HCT116 (cell line): ENCODE results near the gene STAMBP. TPM values are rescaled to one million over a fixed set of nuclear protein-coding genes. Genes with fewer than 3 reads are reported as not detected.

Experiments used
- ATAC-seq: fragments of 200-7000 bp; cut with Tn5 transposase; 2 replicates; pipeline ENCODE4 v1.9.1; 2020; ENCODE audit warnings: mild to moderate bottlenecking, moderate library complexity
- BruUV-seq: library from RNA; stranded (reverse); fragments of 400-500 nt; replicated peaks from 2 replicates; lab custom pipeline; 2021; lab: Mats Ljungman, UMichigan
- CTCF ChIA-PET: fragments of 300-600 bp; sonication (Branson Sonifier 250); formaldehyde crosslinking; loops from one replicate; lab custom pipeline; 2021; ENCODE audit warnings: antibody characterized with exemption; lab: Charles Lee
- POLR2A ChIA-PET: fragments of 300-600, 350-600 bp; sonication (Branson Sonifier 250); formaldehyde crosslinking; loops from one replicate; lab custom pipeline; 2021; ENCODE audit warnings: antibody characterized with exemption; lab: Charles Lee
- RAD21 ChIA-PET, 2 experiments: fragments of 300-600 bp; sonication (Branson Sonifier 250); formaldehyde crosslinking; loops; one replicate each; lab custom pipeline; 2023; ENCODE audit warnings: low total read pairs in 2 of 2; ENCODE audit not compliant: uncharacterized antibody in 2 of 2, unreplicated experiment in 2 of 2, low non-redundant PET in 1 of 2; lab: Charles Lee
- DNase-seq: peaks from one replicate; pipeline ENCODE4 v3.0.0-alpha.2; 2010; ENCODE audit warnings: low read depth, low spot score
- H2AFZ ChIP-seq: fragments of 200-600 bp; shearing (Covaris generic), sonication (generic); 2 replicates; pipeline ENCODE4 v1.6.1; 2017; ENCODE audit warnings: low read depth, mixed run types, mixed read lengths, antibody characterized with exemption, low read length; ENCODE audit not compliant: poor library complexity, severe bottlenecking
- H3K27ac ChIP-seq: 2 replicates; pipeline ENCODE4 v1.5.1; 2012; ENCODE audit warnings: low read depth, low read length
- H3K27me3 ChIP-seq: fragments of 200-600 bp; sonication (generic); 2 replicates; pipeline ENCODE4 v1.6.1; 2016; ENCODE audit warnings: mixed run types, low read length, mixed read lengths; ENCODE audit not compliant: insufficient read depth
- H3K36me3 ChIP-seq, 2 experiments: fragments of 200-500 bp in 1 of 2; fragments of 200-600 bp in 1 of 2; sonication (Bioruptor generic) in 1 of 2; sonication (generic) in 1 of 2; 2 replicates each; pipeline versions ENCODE4 v1.5.1 to v1.6.1; 2014 to 2016; ENCODE audit warnings: low read length in 2 of 2, inconsistent platforms in 1 of 2, mixed read lengths in 1 of 2, mixed run types in 1 of 2; ENCODE audit not compliant: insufficient read depth in 2 of 2, control insufficient read depth in 1 of 2
- H3K4me1 ChIP-seq, 2 experiments: fragments of 200-600 bp in 1 of 2; sonication (generic) in 1 of 2; 2 replicates each; pipeline versions ENCODE4 v1.5.1 to v1.6.1; 2012 to 2017; ENCODE audit warnings: low read length in 2 of 2, inconsistent platforms in 1 of 2, mild to moderate bottlenecking in 1 of 2, mixed read lengths in 1 of 2, mixed run types in 1 of 2, moderate library complexity in 1 of 2; ENCODE audit not compliant: insufficient read depth in 2 of 2, control insufficient read depth in 1 of 2
- H3K4me2 ChIP-seq: fragments of 200-600 bp; sonication (generic); 2 replicates; pipeline ENCODE4 v1.6.1; 2017; ENCODE audit warnings: mixed run types, low read length, mixed read lengths
- H3K4me3 ChIP-seq, 2 experiments: fragments of 200-600 bp in 1 of 2; sonication (generic) in 1 of 2; replicated peaks in 1 of 2; 2 replicates each; pipeline ENCODE4 v1.5.1; 2011 to 2016; ENCODE audit warnings: low read length in 2 of 2, control low read depth in 1 of 2, low read depth in 1 of 2, mild to moderate bottlenecking in 1 of 2, mixed read lengths in 1 of 2, mixed run types in 1 of 2
- H3K79me2 ChIP-seq: fragments of 200-600 bp; sonication (generic); 2 replicates; pipeline ENCODE4 v1.6.1; 2017; ENCODE audit warnings: mild to moderate bottlenecking, mixed run types, low read length, moderate library complexity, mixed read lengths; ENCODE audit not compliant: insufficient read depth
- H3K9ac ChIP-seq: fragments of 200-600 bp; sonication (generic); 2 replicates; pipeline ENCODE4 v1.6.1; 2016; ENCODE audit warnings: low read length, mixed read lengths
- H3K9me2 ChIP-seq: fragments of 200-600 bp; sonication (generic), shearing (Covaris generic); 2 replicates; pipeline ENCODE4 v1.6.1; 2017; ENCODE audit warnings: mixed run types, mild to moderate bottlenecking, moderate library complexity; ENCODE audit not compliant: insufficient read depth
- H3K9me3 ChIP-seq, 2 experiments: fragments of 200-500 bp in 1 of 2; fragments of 200-600 bp in 1 of 2; sonication (Bioruptor generic) in 1 of 2; sonication (generic) in 1 of 2; 2 replicates each; pipeline ENCODE4 v1.6.1; 2014 to 2017; ENCODE audit warnings: low read length in 2 of 2, mixed read lengths in 2 of 2, inconsistent platforms in 1 of 2, low read depth in 1 of 2, mild to moderate bottlenecking in 1 of 2, mixed run types in 1 of 2, moderate library complexity in 1 of 2; ENCODE audit not compliant: control insufficient read depth in 1 of 2, insufficient read depth in 1 of 2
- H4K20me1 ChIP-seq: fragments of 200-600 bp; sonication (generic), shearing (Covaris generic); 2 replicates; pipeline ENCODE4 v1.6.1; 2017; ENCODE audit warnings: mixed run types, mild to moderate bottlenecking, moderate library complexity; ENCODE audit not compliant: insufficient read depth
- ATF3 ChIP-seq: IDR thresholded peaks from 2 replicates; pipeline ENCODE4 v1.6.1; 2012
- CTCF ChIP-seq, 3 experiments: fragments of 200-600 bp in 1 of 3; sonication (generic) in 1 of 3; IDR thresholded peaks in 2 of 3; conservative IDR thresholded peaks in 1 of 3; 2 replicates each; pipeline ENCODE4 v1.5.1; 2012 to 2017; ENCODE audit warnings: low read depth in 2 of 3, low read length in 2 of 3, antibody characterized with exemption in 1 of 3, borderline replicate concordance in 1 of 3, control low read depth in 1 of 3, mild to moderate bottlenecking in 1 of 3, mixed read lengths in 1 of 3, mixed run types in 1 of 3, moderate library complexity in 1 of 3; ENCODE audit not compliant: insufficient read depth in 1 of 3
- EGR1 ChIP-seq: IDR thresholded peaks from 2 replicates; pipeline ENCODE4 v1.6.1; 2012; ENCODE audit warnings: low read depth
- ELF1 ChIP-seq: IDR thresholded peaks from 2 replicates; pipeline ENCODE4 v1.6.1; 2012; ENCODE audit warnings: low read depth, borderline replicate concordance
- EZH2 ChIP-seq: fragments of 200-600 bp; sonication (generic); IDR thresholded peaks from 2 replicates; pipeline ENCODE4 v1.6.1; 2017; ENCODE audit warnings: antibody characterized with exemption, mixed run types
- FOSL1 ChIP-seq: IDR thresholded peaks from 2 replicates; pipeline ENCODE4 v1.6.1; 2012; ENCODE audit warnings: low read depth
- JUND ChIP-seq: IDR thresholded peaks from 2 replicates; pipeline ENCODE4 v1.6.1; 2012
- MAX ChIP-seq: IDR thresholded peaks from 2 replicates; pipeline ENCODE4 v1.6.1; 2012
- POLR2AphosphoS5 ChIP-seq: IDR thresholded peaks from 2 replicates; pipeline ENCODE4 v1.6.1; 2011; ENCODE audit warnings: mild to moderate bottlenecking, low read depth, low read length, moderate library complexity
- REST ChIP-seq: IDR thresholded peaks from 2 replicates; pipeline ENCODE4 v1.6.1; 2012; ENCODE audit warnings: low read depth
- SRF ChIP-seq: IDR thresholded peaks from 2 replicates; pipeline ENCODE4 v1.6.1; 2012; ENCODE audit warnings: low read depth
- ZFX ChIP-seq: fragments of 450-650 bp; IDR thresholded peaks from 2 replicates; pipeline ENCODE4 v1.6.1; 2017
- ZNF274 ChIP-seq: fragments of 200-500 bp; sonication (Bioruptor generic); IDR thresholded peaks from 2 replicates; pipeline ENCODE4 v1.6.1; 2014; ENCODE audit warnings: mild to moderate bottlenecking, low read depth, low read length, inconsistent platforms
- intact Hi-C: fragments of 100-400 bp; cut with micrococcal nuclease; formaldehyde crosslinking; loops from 2 replicates; pipeline ENCODE4 v1.10.0; 2022
- total RNA-seq: library from RNA; stranded (reverse); gene quantifications from one replicate; pipeline ENCODE4 v1.2.1, GENCODE V29; 2021; ENCODE audit not compliant: unreplicated experiment

The STAMBP gene
- total RNA-seq, 1 experiment from 2014 or later = 45.2 TPM

GRCh38 chr2:73899801-73900336 lies 71.1 kb downstream of the STAMBP start:
- intact Hi-C loops = no loop called here
- no peaks in the 10 kb centered on the region for H3K9me2 ChIP-seq
- H3K27ac ChIP-seq = no peak overlapping the region
- H3K4me3 ChIP-seq = no peak overlapping the region
- ATAC-seq (no peak), DNase-seq (no peak)
- TF ChIP-seq REST (no peak), ZNF274 (no peak), SRF (no peak), CTCF (IDR thresholded peaks at IDR 0.05 in 2 of 3, conservative IDR thresholded peaks at IDR 0.05 in 1 of 3; ENCODE audit: borderline replicate concordance in 1 of 3, insufficient read depth in 1 of 3, low read depth in 2 of 3, low read length in 2 of 3) (no peak), ZFX (no peak), EZH2 (no peak), JUND (no peak), ATF3 (no peak), EGR1 (no peak), MAX (no peak), FOSL1 (no peak), POLR2AphosphoS5 (no peak), ELF1 (no peak)
- no TSS peak for BruUV-seq
- no peaks in the 10 kb centered on the region for H3K79me2 ChIP-seq
- no peak overlapping the region for H2AFZ ChIP-seq
- no peaks in the 10 kb centered on the region for H3K4me1 ChIP-seq
- H3K9ac ChIP-seq = no peak overlapping the region
- H3K27me3 ChIP-seq = no peaks in the 10 kb centered on the region
- H4K20me1 ChIP-seq = no peaks in the 10 kb centered on the region
- POLR2A ChIA-PET = no interaction called here
- no peaks in the 10 kb centered on the region for H3K36me3 ChIP-seq
- H3K9me3 ChIP-seq = no peaks in the 10 kb centered on the region
- RAD21 ChIA-PET = no interaction called here
- H3K4me2 ChIP-seq = no peak overlapping the region
- CTCF ChIA-PET = interaction anchor here (1.2 kb wide), 1 partner anchor 8 kb away, joined by 3 read pairs; no protein-coding TSS in a partner anchor
